NCI-H524 treated with DMSO at 0.1 percent for 48 hours (cell line): ENCODE data around the gene ABHD3.
"Not testable (repeated sequence)": the region's sequence is repeated elsewhere in the genome, so short reads cannot be mapped to it uniquely, and the experiment has no call there.

Source experiments
- DNase-seq: peaks from one replicate; lab custom pipeline; 2025; lab: John Stamatoyannopoulos, UW

ABHD3 gene

DNA sequence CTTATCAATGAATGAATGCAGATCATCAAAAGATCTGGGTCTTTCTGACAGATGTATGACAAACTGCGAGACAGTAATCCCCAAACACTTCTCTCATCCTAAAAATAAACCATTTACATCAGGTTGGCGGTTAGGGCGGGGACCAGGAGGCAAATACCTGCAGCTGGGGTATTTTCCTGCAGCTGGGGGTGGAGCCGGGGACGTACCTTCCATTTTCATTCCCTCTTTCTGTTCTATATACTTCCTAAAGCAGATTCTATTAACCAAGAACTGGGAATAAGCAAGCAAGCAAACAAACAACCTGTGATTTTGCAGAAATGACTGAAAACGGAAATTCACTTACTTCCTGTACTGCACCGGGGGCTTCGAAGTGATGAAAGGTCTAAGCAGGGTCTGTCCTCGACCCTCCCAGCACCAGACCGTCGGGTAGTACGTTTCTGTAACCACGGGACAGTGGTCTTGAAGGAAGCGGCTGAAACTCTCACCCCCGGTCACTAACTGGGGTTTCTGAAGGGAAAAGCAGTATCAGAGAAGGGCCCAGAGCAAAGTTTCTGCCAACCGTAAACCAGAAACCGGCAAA lies 1.2 kb downstream of the ABHD3 start:
- no peak for DNase-seq

DNA sequence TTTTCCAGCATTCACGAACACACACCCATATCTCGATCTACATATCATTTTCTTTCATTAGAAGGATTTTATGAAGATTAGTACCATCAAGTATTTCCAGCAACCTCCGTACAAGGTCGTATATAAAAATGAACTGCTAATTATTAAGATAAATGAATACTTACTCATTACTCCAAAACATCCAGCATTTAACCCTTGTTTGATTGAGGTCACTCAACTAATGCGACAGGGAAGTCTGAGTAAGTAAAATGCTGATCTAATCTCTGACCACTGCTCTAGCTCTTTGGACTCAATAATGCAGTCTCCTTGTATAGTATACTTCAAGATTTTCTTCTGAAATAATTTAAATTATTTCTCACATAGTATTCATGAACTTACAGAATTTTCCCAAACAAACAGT lies 2.0 kb downstream of the ABHD3 start:
- DNase-seq, result no peak

DNA sequence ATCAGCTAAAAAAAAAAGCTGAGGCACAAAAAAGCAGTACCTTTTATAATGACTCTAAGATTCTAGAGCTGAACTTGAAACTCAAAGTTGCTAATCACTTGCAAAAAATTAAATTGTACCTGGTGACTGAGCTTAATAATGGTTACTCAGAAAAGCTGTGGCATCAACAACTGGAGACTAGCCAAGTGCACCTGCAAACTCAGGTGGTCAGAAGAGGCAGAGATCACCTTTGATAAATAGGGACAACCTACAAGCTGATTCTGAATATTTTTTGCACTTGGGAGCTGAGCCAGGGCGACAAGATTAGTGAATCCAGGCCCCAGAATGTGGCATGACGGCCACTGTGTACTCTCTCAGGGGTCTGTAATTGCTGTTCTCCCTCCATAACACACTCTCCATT lies 3.0 kb downstream of the ABHD3 start:
- no peak for DNase-seq

DNA sequence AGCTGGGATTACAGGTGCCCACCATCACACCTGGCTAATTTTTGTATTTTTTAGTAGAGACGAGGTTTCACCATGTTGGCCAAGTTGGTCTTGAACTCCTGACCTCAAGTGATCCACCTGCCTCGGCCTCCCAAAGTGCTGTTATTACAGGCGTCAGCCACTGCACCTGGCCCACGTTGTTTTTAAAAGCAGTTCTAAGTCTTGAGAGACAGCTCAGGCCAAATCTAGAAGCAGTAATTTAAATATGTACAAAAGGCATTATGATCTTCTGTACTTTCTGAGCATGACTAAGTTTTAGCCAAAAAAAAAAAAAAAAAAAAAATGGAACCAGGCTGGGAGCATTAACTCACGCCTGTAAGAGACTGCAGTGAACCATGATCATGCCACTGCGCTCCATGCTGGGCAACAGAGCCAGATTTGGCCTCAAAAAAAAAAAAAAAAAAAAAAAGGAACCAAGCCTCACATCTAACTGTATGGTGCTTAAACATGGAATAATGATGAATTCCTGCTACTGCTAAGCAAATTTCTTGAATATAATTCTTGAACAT lies 4.0 kb downstream of the ABHD3 start:
- DNase-seq, result no peak

DNA sequence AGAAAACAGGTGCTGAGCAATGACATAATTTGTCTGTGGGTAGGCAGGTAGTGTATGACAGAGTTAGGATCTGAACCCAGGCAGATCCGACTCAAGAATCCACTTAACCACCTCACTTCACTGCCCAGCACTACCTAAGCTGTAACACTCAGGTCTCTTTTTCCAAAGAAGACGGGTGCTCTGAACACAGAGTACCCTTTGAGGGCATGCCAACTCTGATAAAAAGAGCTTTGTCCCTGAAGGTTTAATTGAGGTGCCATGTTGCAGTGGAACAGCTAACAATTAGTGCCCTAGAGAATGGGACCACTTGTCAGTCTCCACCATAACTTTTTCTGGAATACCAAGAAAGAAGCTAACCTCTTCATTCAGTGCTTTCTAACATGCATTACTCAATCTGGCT lies 11.3 kb downstream of the ABHD3 start:
- no peak for DNase-seq

DNA sequence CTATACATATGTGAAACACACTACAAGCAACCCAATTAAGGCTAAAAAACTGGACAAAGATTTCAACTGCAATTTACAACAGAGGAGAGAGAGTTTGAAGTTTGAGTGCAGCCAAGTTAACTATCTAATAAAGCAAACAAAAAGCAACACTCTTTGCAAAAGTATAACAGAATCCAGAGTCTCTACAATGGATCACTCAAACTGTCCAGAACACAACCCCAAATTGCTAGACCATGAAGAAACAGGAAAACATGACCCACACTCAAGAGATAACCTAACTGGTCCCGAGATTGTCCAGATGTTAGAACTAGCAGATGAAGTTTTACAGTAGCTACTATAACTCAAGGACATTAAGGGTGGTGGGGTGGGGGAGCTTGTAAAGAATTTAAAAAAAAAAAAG lies 14.8 kb downstream of the ABHD3 start:
- DNase-seq, result no peak

DNA sequence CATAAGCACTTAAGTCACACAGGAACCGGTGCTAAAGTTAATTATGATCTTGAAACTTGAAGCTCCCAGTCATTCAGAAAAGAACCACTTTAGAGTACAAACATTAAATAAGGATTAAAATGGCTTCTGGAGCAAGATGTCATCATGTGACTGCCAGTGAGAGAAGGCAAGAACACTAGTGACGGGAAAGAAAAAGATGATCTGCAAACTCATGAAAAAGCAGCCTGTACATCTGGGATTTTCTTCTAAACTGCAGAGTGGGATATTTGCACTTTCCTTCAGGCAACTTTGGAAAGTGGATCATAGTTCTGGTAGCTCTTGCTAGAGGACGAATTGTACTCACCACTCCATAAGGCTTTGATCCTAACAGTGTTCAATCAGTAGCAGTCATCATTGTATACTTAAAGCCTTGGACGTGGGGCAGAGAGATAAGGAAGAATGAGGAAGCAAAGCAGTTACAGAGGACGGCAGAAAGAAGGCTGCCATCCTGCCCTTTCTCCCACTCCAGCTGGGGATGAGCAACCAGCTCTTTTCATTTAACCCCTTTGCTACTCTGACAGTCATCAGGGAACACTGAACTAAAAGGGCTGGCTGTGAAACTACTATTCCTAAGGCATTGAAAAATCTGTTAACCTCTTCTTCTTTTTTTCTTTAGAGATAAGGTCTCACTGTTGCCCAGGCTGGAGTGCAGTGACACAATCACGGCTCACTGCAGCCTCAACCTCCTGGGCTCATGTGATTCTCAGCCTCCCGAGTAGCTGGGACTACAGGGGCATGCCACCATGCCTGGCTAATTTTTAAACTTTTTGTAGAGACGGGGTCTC lies 18.1 kb downstream of the ABHD3 start:
- peak; percentile 29 for DNase-seq

DNA sequence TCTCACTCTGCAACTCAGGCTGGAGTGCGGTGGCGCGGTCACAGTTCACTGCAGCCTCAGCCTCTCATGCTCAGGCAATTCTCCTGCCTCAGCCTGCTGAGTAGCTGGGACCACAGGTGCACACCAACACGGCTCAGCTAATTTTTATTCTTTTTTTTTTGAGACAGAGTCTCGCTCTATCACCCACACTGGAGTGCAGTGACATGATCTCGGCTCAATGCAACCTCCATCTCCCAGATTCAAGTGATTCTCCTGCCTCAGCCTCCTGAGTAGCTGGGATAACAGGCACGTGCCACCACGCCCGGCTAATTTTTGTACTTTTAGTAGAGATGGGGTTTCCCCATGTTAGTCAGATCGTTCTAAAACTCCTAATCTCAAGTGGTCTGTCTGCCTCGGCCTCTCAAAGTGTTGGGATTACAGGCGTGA lies 19.0 kb downstream of the ABHD3 start:
- DNase-seq, result not testable (repeated sequence)

DNA sequence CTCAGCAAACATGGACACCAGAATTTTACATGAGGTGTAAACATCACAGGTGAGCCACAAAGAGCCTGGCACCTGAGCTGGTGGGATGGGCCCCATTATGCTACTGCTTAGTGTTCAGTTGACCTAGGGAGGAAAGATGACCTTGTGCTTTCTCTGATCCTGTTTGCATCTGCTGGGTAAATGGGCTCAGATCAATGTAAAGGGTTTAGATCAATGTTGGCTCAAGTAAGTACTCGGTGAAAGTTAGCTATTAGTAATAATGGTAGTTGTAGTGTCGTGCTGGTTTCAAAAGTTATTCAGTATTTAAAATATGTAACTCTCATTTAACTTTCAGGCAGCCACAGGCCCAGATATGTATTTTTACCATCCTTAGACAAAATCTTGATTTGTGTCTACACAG lies 19.8 kb downstream of the ABHD3 start:
- DNase-seq, result no peak

DNA sequence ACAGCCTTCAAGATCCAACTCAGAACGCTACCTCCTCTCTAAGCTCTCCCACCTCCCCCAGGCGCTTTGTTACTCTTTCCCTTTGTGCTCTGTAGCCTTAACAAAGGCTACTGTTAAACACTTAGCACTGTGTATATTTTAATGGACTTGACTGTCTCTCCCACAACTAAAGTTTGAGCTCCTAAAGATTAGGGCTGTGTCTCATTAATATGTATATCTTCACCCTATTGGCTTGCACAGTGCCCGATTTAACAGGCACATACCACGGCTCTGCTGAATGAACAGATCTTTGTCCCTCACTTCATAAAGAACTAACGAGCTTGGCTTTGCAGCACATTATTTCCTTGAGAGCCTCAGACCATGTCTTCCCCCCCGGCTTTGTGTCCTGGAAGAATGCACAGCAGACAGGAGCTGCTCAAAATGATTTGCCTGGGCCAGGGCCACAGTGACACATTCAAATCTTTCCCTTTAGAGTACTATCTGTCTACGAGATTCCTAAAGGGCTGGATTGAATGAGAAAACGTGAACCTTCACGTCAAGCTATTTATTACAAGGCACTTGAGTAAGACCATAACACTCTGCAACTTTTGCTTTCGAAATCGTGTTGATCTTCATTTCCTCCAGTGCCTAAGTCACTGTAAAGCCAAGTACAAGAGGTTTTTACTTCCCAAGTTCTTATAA lies 22.1 kb downstream of the ABHD3 start:
- no peak for DNase-seq

DNA sequence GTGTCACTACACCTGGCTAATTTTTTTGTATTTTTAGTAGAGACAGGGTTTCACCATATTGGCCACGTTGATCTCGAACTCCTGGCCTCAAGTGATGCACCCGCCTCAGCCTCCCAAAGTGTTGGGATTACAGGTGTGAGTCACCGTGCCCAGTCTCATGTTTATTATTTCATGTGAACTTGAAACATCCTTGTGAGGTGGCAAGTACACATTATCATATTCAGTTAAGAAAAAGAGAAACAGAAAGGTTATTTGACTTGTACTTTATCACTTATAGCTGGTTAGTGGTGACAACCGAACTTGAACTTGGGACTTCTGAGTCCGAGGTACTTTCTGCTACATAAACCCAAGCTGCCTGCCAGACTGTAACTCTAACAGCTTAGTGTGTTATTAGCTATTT lies 24.4 kb downstream of the ABHD3 start:
- DNase-seq, result no peak

DNA sequence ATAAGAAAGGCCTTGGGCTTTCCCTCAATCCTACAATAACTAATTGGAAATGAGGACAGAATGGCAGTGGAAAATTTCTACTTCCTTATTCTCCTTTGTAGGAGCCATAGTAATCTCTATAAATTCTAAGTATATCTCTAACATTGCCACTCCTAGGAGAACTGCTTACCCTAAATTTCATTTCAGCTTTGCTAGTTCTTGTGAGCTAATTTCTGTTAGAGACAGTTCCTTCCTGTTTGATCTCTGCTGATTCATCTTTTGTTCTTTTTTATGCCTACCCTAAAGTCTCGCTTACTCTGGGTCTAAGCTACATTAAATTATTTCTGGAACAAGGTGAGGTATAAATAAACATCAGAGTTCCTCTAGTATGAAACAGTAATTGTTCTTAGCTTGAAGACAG lies 25.7 kb downstream of the ABHD3 start:
- no peak for DNase-seq

DNA sequence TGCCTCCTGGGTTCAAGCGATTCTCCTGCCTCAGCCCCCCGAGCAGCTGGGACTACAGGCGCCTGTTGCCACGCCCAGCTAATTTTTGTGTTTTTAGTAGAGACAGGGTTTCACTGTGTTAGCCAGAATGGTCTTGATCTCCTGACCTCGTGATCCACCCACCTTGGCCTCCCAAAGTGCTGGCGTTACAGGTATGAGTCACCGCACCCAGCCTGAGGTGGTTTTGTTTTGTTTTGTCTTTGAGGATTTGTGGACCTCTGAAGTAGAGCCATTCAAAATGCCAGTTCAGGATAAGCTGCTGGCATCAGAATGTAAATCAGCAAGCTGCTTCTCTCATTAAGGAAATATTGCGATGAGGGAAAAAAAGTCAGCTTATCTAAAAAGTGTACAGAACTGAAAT lies 29.2 kb downstream of the ABHD3 start:
- not testable (repeated sequence) for DNase-seq

DNA sequence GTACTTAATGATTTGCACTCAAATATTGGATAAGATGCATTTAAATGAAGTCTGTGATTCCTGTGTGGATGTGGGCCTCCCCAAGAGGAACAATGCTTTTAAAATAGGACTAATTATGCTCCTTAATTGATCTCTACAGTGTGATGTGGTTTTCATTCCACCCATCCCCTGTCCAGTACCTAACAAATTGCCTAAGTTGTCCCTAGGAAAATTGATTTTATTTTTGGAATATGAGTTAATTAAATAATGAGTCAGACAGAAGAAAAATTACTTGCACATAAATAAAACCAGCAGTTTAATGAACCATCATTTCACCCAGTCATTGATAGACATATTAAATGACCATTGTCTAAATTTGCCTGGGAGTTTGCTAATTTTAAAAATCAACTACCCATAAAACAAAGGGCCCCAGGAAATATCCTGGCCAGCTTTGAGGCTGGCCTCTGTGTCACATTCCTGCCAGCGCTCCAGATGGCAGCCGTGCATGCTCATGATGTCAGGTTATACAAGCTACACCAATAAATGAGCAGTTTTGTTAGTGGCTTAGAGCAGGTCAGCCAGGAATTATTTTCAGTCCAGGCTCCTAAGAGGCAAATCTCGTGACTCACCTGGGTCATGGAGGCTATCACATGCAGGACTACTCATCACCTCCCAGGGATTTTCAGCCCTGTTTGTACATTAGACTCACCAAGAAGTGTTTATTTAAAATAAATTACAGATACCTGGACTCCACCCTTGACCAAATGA lies 31.9 kb downstream of the ABHD3 start:
- peak; percentile 0 for DNase-seq

DNA sequence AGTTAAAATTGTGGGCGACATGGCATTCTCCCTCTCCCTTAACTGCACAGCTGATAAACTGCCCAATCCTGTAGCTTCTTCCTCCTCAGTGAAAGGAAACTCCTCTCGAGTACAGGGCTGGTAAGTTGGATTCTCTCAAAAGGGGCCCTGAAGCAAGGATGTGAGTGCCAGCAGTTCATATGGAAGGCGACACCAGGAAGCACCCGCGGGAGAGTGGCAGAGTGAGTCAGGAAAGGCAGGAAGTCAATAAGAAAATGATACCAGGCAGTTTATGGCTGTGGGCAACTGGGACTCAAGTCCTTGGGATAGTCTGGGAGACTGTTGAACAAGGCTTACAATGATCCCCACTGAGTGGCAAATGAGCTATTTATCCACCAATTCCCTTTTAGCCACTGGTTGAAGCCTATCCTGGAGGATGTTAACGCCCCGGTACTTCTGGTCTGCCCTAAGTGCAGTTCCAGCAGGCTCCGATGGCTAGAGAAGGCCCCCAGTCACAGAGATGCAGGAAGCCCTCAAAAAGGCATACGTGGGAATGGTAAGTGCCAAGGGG lies 34.8 kb downstream of the ABHD3 start:
- DNase-seq, result peak; percentile 21

DNA sequence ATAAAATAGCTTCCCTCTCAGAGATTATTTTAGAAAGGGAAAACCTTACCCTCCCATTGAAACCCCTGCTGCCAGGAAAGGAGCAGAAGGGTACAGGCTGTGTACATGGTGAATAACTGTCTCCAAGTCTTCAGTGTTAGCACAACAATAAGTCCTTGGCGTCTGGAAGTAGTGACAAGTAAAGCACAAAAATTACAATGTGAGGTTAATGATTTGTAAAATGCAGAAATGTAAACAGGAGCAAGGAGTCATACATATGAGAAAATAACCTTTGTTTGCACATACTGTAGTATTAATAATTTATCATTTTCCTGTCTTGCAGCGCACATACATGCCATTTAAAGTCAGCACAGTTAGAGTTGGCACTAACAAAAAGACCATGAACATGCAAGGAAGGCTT lies 40.5 kb downstream of the ABHD3 start:
- DNase-seq, result no peak

DNA sequence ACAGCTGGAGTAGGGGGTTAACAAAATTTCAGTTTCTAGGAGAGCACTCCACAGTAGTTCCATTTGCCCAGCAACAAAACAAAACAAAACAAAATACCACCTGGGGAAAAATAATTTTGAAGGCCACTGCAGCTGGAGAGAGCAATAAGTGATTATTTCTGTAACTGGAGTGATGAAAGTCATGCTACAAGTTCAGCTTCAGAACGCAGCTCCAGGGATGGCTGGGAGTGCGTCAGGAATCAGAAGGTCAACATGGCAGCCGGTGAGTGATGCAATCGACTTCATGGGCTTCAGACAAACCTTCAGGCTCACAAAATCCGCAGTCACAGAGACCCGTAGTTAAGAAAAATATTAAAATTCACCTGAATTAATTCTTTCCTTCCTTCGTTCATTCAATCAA lies 41.0 kb downstream of the ABHD3 start:
- DNase-seq, result no peak

DNA sequence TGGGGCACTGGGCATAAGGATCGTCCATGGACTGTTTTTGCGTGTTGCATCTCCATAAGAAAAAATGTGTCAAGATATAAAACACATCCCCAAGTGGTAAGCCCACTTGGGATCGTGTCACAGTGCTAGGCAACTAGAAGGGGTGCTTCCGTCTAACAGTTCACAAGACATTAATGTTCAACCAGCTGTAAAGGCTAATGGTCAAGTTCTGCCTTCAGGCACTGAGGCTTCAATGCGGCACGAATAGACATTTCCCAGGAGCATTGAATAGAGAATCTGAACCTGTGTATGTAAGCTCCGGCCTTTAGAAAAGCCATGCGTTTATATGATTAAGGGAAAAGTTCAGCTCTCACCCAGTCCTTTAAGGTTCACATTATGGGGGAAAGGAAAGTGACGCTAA lies 42.0 kb downstream of the ABHD3 start:
- DNase-seq, result no peak

DNA sequence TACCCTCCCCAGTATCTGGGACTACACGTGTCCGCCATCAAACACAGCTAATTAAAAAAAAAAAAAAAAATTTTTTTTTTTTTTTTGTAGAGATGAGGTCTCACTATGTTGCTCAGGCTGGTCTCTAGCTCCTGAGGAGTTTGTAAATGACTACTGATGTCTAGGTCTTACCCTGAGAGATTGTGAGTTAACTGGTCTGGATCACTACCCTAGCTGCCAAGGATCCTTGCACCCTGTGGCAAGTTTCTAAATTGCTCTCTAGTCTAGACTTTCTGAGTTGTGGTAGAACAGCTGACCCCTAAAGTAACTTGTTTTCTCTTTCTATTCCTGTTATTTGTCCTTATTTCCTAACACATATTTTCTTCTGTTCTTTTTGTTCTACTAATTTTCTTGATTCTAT lies 44.5 kb downstream of the ABHD3 start:
- no peak for DNase-seq

DNA sequence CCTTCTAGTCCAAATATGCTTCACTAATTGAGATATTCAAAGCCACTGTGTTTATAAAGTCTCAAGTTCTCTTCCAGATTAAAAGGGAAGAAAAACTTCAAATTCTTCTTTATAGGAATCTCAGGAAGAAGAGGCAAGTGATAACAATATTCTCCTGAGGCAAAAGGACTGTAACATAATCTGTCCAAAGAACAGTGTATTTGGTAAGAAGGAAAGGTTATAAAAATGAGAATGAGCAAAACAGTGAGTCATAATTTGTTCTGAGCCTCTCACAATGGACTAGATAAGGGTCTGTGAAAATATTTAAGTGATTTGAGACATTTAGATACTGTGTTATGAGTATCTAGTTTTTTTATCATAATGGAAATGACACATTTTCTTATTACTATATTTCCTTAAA lies 48.2 kb downstream of the ABHD3 start:
- DNase-seq, result no peak

DNA sequence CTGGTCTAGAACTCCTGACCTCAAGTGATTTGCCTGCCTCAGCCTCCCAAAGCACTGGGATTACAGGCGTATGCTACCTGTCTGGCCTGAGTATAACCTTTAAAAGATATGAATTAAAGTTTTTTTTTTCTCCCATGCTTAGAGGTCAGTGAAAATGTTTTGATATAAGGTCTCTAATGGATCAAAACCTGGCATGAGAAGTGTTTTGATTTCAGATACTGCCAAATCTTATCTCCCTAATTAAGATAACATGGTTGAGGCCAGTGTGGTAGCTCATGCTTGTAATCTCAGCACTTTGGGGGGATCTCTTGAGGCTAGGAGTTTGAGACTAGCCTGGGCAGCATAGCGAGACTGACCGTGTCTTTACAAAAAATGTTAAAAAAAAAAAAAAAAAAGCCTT lies 51.2 kb downstream of the ABHD3 start:
- DNase-seq, result no peak

DNA sequence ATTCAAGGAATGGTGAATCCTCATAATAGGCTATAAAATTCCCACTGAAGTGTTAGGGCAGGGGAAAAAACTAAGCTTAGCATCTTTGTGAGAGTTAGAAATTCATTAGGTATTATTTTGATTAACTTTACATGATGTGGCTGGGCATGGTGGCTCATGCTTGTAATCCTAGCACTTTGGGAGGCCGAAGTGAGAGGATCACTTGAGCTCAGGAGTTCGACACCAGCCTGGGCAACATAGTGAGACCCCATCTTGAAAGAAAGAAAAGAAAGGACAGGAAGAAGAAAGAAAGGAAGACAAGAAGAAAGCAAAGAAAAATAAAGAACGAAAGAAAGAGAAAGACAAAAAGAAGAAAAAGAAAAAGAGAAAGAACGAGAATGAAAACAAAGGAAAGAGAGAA lies 52.5 kb downstream of the ABHD3 start:
- DNase-seq, result no peak
